ENCODE data around the gene ZNF84.

Gene ZNF84

DNA sequence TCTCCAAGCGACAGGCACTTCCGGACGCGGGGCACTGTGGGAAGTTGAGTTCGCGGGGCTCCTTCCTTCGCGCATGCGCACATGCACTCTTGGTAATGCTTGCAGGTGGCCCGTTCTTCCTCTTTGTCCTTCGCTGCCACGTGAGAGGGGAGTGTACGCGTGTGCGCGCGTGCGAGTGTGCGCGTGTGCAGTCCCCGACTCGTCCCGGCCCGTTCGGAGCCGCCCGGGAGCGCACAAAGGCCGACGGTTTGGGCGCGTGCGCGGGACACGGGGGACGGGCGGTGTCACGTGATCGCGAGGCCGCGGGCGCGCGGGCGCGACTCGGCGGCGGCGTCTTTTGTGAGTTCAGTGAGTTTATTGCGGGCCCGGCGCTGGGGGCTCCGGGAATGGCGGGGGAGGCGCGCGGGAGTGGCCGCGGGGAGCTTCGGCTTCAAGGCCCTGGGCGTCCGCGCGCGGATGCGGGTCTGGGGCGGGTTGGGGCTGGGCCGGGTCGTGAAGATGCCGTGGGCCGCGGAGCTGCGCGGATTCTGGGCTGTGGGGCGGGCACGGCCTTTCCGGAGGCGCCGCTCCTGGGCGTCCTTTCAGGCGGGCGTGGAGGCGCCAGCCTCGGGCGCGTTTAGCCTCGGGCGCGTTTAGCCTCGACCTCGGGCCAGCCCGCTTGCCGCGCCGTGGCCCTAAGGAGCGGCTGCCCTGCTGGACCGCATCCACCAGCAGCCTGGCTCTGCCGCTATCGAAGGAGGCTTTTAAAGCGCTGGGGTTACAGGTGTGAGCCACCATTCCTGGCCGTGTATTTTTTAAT lies at the start of gene ZNF84:
Gene ZNF84, plus strand, starts transcription at position 303 of the 799 bp plus-strand sequence. CDS start 3,959 bp downstream, outside the sequence.
- TF ChIP-seq, protein P1, sequence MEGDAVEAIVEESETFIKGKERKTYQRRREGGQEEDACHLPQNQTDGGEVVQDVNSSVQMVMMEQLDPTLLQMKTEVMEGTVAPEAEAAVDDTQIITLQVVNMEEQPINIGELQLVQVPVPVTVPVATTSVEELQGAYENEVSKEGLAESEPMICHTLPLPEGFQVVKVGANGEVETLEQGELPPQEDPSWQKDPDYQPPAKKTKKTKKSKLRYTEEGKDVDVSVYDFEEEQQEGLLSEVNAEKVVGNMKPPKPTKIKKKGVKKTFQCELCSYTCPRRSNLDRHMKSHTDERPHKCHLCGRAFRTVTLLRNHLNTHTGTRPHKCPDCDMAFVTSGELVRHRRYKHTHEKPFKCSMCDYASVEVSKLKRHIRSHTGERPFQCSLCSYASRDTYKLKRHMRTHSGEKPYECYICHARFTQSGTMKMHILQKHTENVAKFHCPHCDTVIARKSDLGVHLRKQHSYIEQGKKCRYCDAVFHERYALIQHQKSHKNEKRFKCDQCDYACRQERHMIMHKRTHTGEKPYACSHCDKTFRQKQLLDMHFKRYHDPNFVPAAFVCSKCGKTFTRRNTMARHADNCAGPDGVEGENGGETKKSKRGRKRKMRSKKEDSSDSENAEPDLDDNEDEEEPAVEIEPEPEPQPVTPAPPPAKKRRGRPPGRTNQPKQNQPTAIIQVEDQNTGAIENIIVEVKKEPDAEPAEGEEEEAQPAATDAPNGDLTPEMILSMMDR (IDR thresholded peaks at IDR 0.05; ENCODE audit: extremely low read depth, missing control alignments) = no peak
- peak; percentile 94 for DNase-seq (ENCODE audit: low spot score)

DNA sequence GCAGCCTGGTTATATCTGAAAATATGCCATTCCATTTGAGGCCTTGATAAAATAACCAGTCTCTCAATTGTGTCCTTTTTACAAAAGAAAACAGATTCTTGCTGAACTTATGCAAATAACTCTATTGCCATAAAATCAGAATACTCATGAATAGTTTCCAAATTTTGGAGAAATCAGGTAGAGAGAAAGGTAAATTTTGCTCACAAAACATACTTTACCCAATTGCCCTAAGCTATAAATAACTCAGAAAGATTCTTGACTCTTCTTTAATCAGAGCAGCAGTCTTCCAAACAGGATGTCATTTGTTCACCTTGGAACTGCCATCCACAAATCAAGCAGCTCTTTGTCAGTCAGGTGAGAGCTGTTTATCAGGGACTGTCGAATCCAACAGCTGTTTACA lies 38.6 kb upstream of the ZNF84 start:
- TF ChIP-seq, protein P1 (IDR thresholded peaks at IDR 0.05; ENCODE audit: extremely low read depth, missing control alignments) = no peak
- no peak for DNase-seq (ENCODE audit: low spot score)

DNA sequence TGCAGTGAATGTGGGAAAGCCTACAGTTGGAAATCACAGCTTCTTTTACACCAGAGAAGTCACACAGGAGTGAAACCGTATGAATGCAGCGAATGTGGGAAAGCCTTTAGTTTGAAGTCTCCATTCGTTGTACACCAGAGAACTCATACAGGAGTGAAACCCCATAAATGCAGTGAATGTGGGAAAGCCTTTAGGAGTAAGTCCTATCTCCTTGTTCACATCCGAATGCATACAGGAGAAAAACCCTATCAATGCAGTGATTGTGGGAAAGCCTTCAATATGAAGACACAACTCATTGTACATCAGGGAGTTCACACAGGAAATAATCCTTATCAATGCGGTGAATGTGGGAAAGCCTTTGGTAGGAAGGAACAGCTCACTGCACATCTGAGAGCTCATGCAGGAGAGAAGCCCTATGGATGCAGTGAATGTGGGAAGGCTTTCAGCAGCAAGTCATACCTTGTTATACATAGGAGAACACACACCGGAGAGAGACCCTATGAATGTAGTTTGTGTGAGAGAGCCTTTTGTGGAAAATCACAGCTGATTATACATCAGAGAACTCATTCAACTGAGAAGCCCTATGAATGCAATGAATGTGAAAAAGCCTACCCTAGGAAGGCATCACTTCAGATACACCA lies 26.5 kb upstream of the ZNF84 start:
- TF ChIP-seq, protein P1 (IDR thresholded peaks at IDR 0.05; ENCODE audit: extremely low read depth, missing control alignments) = no peak
- no peak for DNase-seq (ENCODE audit: low spot score)

DNA sequence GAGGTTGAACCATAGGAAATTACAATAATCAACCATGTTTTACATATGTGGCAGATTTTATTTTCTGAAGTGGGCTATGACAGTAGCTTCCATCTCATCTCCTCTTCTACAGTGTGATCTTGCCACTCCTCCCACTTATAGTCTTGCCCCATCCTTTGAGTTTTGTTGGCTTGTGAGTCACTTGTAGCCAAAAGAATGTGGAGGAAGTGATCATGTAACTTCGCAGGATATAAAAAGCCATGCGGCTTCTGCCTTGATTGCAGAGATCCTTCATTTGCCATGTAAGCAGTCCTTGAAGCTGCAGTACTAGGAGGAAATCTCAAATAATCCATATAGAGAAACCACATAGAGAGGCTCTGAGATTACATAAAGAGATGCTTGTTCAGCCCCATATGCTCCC lies 13.7 kb upstream of the ZNF84 start:
- DNase-seq (ENCODE audit: low spot score) = no peak
- TF ChIP-seq, protein P1 (IDR thresholded peaks at IDR 0.05; ENCODE audit: extremely low read depth, missing control alignments) = no peak

DNA sequence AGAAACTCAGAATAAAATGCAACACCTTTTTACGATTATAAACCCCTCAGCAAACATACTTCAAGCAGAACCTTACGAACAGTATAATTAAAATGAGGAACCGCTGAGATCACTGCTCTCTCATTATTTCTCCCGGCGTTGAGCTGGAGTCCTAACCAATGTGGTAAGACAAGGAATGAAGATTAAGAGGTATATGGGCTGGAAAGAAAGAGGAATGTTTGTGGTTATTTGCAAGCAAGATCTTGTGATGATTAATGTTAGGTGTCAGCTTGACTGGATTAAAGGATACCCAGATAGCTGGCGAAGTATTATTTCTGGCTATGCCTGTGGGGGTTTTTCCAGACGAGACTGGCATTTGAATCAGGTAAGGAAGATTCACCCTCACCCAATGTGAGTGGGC lies 10.3 kb upstream of the ZNF84 start:
- TF ChIP-seq, protein P1 (IDR thresholded peaks at IDR 0.05; ENCODE audit: extremely low read depth, missing control alignments) = no peak
- no peak for DNase-seq (ENCODE audit: low spot score)

DNA sequence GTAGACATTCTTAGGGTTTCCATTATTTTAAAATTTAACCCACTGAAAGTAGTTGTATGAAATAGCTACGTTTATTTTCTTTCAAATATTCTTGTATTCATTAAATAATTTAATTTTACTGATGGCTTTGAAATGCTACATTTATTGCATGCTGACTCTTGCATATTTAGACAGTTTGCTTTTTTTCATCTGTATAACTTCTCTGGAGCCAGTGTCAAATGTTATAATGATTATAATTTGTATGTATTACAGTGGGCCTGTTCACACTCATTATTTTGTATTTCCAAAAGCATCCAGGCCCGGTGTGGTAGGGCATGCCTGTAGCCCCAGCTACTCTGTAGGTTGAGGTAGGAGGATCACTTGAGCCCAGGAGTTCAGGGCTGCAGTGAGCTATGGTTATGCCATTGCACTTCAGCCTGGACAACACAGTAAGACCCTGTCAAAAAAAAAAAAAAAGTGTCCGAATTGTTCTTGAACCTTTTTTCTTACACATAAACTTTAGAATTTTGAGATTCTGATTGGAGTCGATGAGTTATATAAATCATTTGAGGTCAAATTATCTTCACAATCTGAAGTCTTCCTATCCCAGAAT lies 905 bp downstream of the ZNF84 start:
- TF ChIP-seq, protein P1 (IDR thresholded peaks at IDR 0.05; ENCODE audit: extremely low read depth, missing control alignments) = no peak
- DNase-seq (ENCODE audit: low spot score) = no peak

DNA sequence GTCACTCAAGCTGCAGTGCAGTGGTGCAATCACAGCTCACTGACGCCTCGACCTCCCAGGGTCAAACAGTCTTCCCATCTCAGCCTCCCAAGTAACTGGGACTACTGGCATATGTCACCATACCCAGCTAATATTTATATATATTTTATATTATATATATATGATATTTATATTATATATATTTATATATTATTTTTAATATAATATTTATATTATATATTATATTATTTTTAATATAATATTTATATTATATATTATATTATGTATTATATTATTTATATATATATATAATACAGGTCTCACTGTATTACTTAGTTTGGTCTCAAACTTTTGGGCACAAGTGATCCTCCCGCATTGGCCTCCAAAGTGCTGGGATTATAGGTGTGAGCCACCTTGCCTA lies 9.4 kb downstream of the ZNF84 start:
- DNase-seq (ENCODE audit: low spot score) = no peak
- TF ChIP-seq, protein P1 (IDR thresholded peaks at IDR 0.05; ENCODE audit: extremely low read depth, missing control alignments) = no peak

All from GM20000 (cell line).